ENCODE data around the gene PDLIM4.

The PDLIM4 gene, protein sequence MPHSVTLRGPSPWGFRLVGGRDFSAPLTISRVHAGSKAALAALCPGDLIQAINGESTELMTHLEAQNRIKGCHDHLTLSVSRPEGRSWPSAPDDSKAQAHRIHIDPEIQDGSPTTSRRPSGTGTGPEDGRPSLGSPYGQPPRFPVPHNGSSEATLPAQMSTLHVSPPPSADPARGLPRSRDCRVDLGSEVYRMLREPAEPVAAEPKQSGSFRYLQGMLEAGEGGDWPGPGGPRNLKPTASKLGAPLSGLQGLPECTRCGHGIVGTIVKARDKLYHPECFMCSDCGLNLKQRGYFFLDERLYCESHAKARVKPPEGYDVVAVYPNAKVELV

GRCh38 chr5:132257131-132258101 is at the start of gene PDLIM4:
TSS of gene PDLIM4 (plus strand) at chr5:132257696. CDS start at chr5:132257735, 39 bp downstream.
- DNase-seq (ENCODE audit: low read depth in 3 of 3): no peak

GRCh38 chr5:132207778-132208177 is 49.7 kb upstream of the PDLIM4 start:
- no peak for DNase-seq (ENCODE audit: low read depth in 3 of 3)

DNA sequence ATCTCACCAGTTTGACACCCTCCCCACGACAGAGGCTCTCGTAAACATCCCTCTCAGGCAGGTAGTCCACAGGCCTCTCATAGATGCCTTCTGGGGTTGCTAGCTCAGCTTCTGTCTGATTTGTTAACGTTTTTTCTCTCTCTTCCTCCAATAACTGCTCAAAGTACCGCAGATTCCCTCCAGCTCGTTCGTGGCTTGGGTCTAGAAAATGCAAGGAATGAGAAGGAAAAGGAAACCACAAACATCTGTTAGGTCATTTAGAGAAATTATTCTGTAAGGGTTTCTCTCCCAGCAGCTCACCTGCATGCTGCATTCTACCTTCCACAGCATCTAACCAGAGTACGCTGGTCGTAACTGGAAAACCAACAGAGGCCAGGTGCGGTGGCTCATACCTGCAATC is 48.4 kb upstream of the PDLIM4 start:
- DNase-seq (ENCODE audit: low read depth in 3 of 3): no peak

DNA sequence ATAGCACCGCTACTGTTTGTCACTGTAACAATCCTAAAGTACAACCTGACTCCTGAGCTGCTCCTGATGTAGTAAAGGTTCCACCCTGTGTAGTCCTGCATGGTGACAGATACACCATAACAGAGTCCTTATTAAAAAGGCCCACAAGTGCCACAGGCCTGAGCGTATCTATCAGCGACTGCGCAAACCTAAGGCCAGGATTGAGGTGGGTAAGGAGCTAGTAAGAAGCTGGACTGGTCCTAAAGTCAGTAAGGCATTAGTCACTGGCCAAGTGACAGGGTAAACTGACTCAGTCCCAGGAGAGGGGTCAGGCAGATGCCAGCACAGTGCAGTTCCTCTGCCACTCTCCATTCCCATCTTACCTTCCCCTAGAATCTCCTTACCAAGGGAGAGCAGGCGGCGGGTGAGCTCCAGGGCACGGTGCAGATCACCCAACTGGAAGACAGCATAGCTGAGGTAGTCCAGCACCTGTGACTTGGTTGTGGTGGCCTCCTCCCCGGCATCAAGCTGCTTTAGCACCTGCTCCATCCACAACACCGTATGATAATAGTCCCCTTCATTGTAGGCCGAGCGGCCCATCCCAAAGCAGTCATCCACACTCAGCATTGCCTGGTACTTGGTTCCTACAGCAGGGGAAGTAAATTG is 47.5 kb upstream of the PDLIM4 start:
- no peak for DNase-seq (ENCODE audit: low read depth in 3 of 3)

DNA sequence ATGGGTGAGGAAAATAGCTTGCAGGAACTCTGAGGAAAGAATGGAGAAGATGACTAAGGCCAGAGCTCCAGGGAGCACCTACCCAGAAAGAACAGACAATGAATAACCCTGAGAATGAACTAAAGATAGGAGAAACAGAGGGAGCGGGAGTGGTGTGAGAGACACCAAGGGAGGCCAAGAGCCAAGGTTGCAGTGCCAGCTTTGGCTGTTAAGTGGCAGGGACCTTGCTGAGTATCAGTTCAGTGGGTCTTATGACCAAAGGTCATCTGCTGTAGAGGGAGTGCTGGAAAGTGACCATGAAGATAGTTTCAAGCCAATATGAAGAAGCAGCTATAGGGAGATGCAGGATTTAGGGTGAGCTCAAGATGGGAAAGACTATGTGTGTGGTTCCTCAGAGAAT is 46.6 kb upstream of the PDLIM4 start:
- DNase-seq (ENCODE audit: low read depth in 3 of 3): no peak

GRCh38 chr5:132211787-132212186 is 45.7 kb upstream of the PDLIM4 start:
- no peak for DNase-seq (ENCODE audit: low read depth in 3 of 3)

- DNase-seq (ENCODE audit: low read depth in 3 of 3): no peak
Measured at GRCh38 chr5:132213666-132214065, 43.8 kb upstream of the PDLIM4 start.

DNA sequence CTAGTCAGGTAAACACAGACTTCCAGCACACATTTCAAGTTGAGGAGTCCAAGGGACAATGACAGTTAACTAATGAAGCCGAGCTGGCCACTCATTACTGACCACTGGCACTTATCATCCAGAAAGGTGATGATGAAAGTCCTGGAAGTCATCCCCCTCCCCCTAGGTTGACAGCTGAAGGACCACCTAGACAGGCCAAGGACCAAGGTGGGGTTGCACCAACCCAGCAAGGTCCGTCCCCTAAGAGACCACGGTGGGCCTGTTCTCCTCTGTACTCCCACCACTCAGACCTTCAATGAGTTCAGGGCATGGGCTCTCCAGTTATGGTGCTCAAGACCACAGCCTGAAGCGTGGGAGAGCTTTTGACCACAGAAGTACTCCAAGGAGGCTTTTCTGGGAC is 43.0 kb upstream of the PDLIM4 start:
- no peak for DNase-seq (ENCODE audit: low read depth in 3 of 3)

- no peak for DNase-seq (ENCODE audit: low read depth in 3 of 3)
Measured at GRCh38 chr5:132215329-132215728, 42.2 kb upstream of the PDLIM4 start.

- DNase-seq (ENCODE audit: low read depth in 3 of 3): no peak
Measured at GRCh38 chr5:132218321-132218720, 39.2 kb upstream of the PDLIM4 start.

GRCh38 chr5:132219289-132219970 is 38.1 kb upstream of the PDLIM4 start:
- DNase-seq (ENCODE audit: low read depth in 3 of 3): no peak

- DNase-seq (ENCODE audit: low read depth in 3 of 3): no peak
Measured at GRCh38 chr5:132219981-132220380, 37.5 kb upstream of the PDLIM4 start.

DNA sequence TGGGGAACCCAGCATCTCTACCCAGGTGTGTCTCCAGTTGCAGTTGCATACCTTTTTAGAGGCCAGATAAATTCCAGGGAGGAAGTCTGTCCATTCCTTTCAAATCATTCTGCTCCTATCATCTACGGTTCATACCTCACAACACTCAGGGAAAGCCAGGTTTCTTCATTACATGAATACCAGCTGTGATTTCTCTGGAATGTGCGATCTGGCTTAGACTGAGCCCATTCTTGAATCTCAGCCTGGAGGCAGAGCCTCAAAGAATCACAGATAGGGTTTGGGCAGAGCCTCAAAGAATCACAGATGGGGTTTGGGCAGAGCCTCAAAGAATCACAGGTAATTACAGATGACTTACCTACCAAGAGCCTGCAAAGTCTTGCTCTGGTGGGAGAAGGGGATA is 37.0 kb upstream of the PDLIM4 start:
- no peak for DNase-seq (ENCODE audit: low read depth in 3 of 3)

DNA sequence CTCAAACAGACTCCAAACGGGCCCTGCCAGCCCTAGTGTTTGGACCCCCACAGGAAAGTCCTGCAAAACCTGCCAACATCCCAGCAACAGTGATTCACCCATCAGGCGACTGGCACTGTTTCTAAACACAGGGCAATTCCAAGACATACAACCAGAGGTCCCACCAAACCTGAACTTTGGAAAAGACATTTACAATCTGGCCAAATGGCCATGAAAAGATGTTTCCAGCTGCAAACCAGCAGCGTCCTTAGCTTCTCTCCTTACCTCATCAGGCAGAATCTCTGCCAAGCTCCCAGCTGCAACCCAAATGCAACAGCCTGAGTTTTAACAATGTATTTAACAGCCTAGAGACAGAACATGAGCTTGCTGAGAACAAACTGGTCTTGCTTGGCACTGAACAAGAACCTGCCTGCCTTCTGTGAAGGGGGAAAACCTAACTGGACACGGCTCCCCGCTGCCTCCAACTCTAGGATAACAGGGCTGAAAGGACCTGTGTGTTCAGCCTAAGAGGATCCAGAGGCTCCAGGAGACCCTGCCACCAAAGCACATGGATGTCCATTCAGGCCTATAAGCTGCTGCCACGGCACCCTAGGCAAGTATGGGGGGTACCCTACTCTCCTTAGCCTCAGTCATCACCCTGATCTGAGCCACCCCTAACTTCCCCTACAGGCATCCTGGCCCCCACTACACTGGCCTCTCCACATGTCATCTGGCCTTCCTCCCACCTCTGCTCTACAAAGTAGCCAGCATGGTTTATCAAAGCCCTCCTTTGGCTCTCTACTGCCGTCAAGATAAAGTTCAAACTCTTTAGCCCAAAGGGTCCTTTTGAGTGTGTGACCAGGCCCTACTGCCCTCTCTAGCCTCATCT is 35.5 kb upstream of the PDLIM4 start:
- no peak for DNase-seq (ENCODE audit: low read depth in 3 of 3)

- no peak for DNase-seq (ENCODE audit: low read depth in 3 of 3)
Measured at GRCh38 chr5:132222649-132223038, 34.9 kb upstream of the PDLIM4 start.

- DNase-seq (ENCODE audit: low read depth in 3 of 3): no peak
Measured at GRCh38 chr5:132223861-132224260, 33.6 kb upstream of the PDLIM4 start.

- DNase-seq (ENCODE audit: low read depth in 3 of 3): no peak
Measured at GRCh38 chr5:132224716-132225115, 32.8 kb upstream of the PDLIM4 start.

GRCh38 chr5:132225165-132226032 is 32.1 kb upstream of the PDLIM4 start:
- peak in 1 of 3 donors; percentile 43 for DNase-seq (ENCODE audit: low read depth in 3 of 3)

DNA sequence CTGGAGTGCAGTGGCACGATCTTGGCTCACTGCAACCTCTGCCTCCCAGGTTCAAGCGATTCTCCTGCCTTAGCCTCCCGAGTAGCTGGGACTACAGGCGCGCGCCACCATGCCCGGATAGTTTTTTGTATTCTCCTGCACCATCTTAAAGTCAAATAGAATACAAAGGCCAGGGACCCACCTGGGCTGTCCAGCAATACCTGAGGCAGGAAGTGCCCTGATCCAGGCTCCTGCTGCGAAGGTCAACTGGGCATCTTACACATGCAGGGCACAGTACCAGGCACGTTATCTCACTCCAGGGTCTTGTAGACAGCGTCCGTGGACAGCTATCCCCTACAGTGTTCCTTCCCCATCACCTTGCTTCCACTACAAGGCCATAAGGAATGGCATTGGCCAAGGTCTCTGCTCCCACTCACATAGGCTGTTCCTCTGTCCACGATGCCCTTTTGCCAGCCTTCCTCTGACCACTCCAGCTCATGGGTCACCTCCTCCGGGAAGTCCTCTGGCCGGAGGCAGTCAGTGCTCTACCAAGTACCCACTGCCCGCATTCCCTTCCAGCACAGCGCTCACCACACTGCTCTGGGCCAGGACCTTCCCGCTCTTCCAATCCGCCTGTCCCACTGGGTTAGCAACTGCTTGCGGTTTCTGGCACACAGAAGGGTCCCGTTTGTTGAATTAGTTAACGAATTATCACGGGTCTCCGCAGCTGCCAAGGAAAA is 30.8 kb upstream of the PDLIM4 start:
- DNase-seq (ENCODE audit: low read depth in 3 of 3): no peak

Measured in stimulated activated CD4-positive, alpha-beta T cell treated with anti-CD3 and anti-CD28 coated beads, TNF-alpha, amount 100 ng/mL, for 48 hours (primary cell).